Uterus (tissue), 4 donors: Measurements from ENCODE around the gene POLD3. TPM values are rescaled to one million over a fixed set of nuclear protein-coding genes. Genes with fewer than 3 reads are reported as not detected.
A peak's percentile ranks its signal among the peaks of the same experiment; 100 is the strongest.

Source experiments
- DNase-seq, 2 donors: peaks; one replicate each; pipeline ENCODE4 v3.0.0-alpha.2; 2019 to 2020
- H3K27ac ChIP-seq, 2 donors: fragments of 200-600 bp; sonication (generic); 1 replicate in 1 of 2; 2 replicates in 1 of 2; pipeline ENCODE4 v1.5.1; 2016 to 2018
- H3K27me3 ChIP-seq, 2 donors: fragments of 200-600 bp; sonication (generic); one replicate each; pipeline ENCODE4 v1.5.1; 2018 to 2019; ENCODE audit warnings: control low read depth in 1 of 2
- H3K36me3 ChIP-seq, 2 donors: fragments of 200-600 bp; sonication (generic); one replicate each; pipeline ENCODE4 v1.5.1; 2019; ENCODE audit warnings: control low read depth in 1 of 2
- H3K4me1 ChIP-seq, 2 donors: fragments of 200-600 bp; sonication (generic); one replicate each; pipeline ENCODE4 v1.5.1; 2018 to 2019; ENCODE audit warnings: control low read depth in 1 of 2
- H3K4me3 ChIP-seq, 2 donors: fragments of 200-600 bp; sonication (generic); 1 replicate in 1 of 2; 2 replicates in 1 of 2; pipeline ENCODE4 v1.5.1; 2018 to 2019; ENCODE audit warnings: mild to moderate bottlenecking in 1 of 2
- H3K9me3 ChIP-seq, 2 donors: fragments of 200-600 bp; sonication (generic); one replicate each; pipeline ENCODE4 v1.5.1; 2019; ENCODE audit warnings: control low read depth in 1 of 2
- CTCF ChIP-seq, 4 experiments: fragments of 200-600 bp in 2 of 4; fragments of 450-650 bp in 2 of 4; sonication (generic) in 2 of 4; IDR thresholded peaks; one replicate each; pipeline ENCODE4 v1.5.1; 2016 to 2019; ENCODE audit warnings: antibody characterized with exemption in 4 of 4, mild to moderate bottlenecking in 2 of 4, moderate library complexity in 1 of 4
- POLR2A ChIP-seq, 2 donors: fragments of 450-650 bp; IDR thresholded peaks; one replicate each; pipeline ENCODE4 v1.6.1; 2016; ENCODE audit warnings: antibody characterized with exemption in 2 of 2, mild to moderate bottlenecking in 1 of 2, moderate library complexity in 1 of 2
- intact Hi-C: fragments of 100-400 bp; cut with DNase I; formaldehyde crosslinking; loops from one replicate; pipeline ENCODE4 v1.15.1; 2023; ENCODE audit warnings: low total_unique reads
- total RNA-seq, 4 donors: library from RNA; depleted of rRNA in 3 of 4; stranded (reverse); fragments of >200 nt in 3 of 4; gene quantifications; one replicate each; pipeline versions ENCODE4 v1.1.0 to v1.2.4, GENCODE V29; 2014 to 2023
- donor health status: DM: yes; HTN: yes; CAD: no.

The POLD3 gene
- total RNA-seq, 4 donors from 2014 or later = 10.3 to 32.1 (median 21.3) TPM

GRCh38 chr11:74641289-74641688, 48.9 kb downstream of the POLD3 start:
- H3K27ac ChIP-seq = peak overlapping the region; percentile 23 to 84
- no peaks in the 10 kb centered on the region for H3K4me1 ChIP-seq
- no peaks in the 10 kb centered on the region for H3K27me3 ChIP-seq
- intact Hi-C loops = no loop called here
- no peak overlapping the region for H3K4me3 ChIP-seq
- no peak for TF ChIP-seq POLR2A (IDR thresholded peaks at IDR 0.05)
- no peak for TF ChIP-seq CTCF (IDR thresholded peaks at IDR 0.05)
- no peaks in the 10 kb centered on the region for H3K36me3 ChIP-seq
- H3K9me3 ChIP-seq = no peaks in the 10 kb centered on the region
- no peak for DNase-seq

- peak overlapping the region; percentile 23 to 84 for H3K27ac ChIP-seq
These were observed 49.5 kb downstream of the POLD3 start for GRCh38 chr11:74641905-74642304.

GRCh38 chr11:74642912-74643311, 50.5 kb downstream of the POLD3 start:
- H3K4me3 ChIP-seq = no peak overlapping the region
- no peak for DNase-seq
- intact Hi-C loops = no loop called here
- no peaks in the 10 kb centered on the region for H3K9me3 ChIP-seq
- no peaks in the 10 kb centered on the region for H3K4me1 ChIP-seq
- no peaks in the 10 kb centered on the region for H3K27me3 ChIP-seq
- H3K36me3 ChIP-seq = no peaks in the 10 kb centered on the region
- H3K27ac ChIP-seq = peak overlapping the region in 1 of 2 donors; percentile 84
- TF ChIP-seq CTCF (IDR thresholded peaks at IDR 0.05) = no peak
- TF ChIP-seq POLR2A (IDR thresholded peaks at IDR 0.05) = no peak

More at GRCh38 chr11:74641905-74642304, 49.5 kb downstream of the POLD3 start:
- Histone ChIP-seq H3K9me3 (no peaks in the 10 kb centered on the region), H3K36me3 (no peaks in the 10 kb centered on the region), H3K27me3 (no peaks in the 10 kb centered on the region), H3K4me1 (no peaks in the 10 kb centered on the region), H3K4me3 (no peak overlapping the region)
- intact Hi-C loops = no loop called here
- peak; percentile 31 to 48 for DNase-seq
- TF ChIP-seq CTCF (IDR thresholded peaks at IDR 0.05) (no peak), POLR2A (IDR thresholded peaks at IDR 0.05) (no peak)

GRCh38 chr11:74644081-74644480, 51.7 kb downstream of the POLD3 start:
- intact Hi-C loops = no loop called here
- no peaks in the 10 kb centered on the region for H3K4me1 ChIP-seq
- DNase-seq = no peak
- H3K27me3 ChIP-seq = no peaks in the 10 kb centered on the region
- H3K4me3 ChIP-seq = no peak overlapping the region
- no peaks in the 10 kb centered on the region for H3K36me3 ChIP-seq
- TF ChIP-seq POLR2A (IDR thresholded peaks at IDR 0.05) (no peak), CTCF (IDR thresholded peaks at IDR 0.05) (no peak)
- peak overlapping the region; percentile 70 to 84 for H3K27ac ChIP-seq
- H3K9me3 ChIP-seq = no peaks in the 10 kb centered on the region

- no peak overlapping the region for H3K4me3 ChIP-seq
- no peak for TF ChIP-seq CTCF (IDR thresholded peaks at IDR 0.05)
- TF ChIP-seq POLR2A (IDR thresholded peaks at IDR 0.05) = no peak
- no peaks in the 10 kb centered on the region for H3K4me1 ChIP-seq
- H3K36me3 ChIP-seq = no peaks in the 10 kb centered on the region
- no peaks in the 10 kb centered on the region for H3K27me3 ChIP-seq
- H3K27ac ChIP-seq = peak overlapping the region; percentile 70 to 84
- DNase-seq = no peak
- intact Hi-C loops = no loop called here
- H3K9me3 ChIP-seq = no peaks in the 10 kb centered on the region
These were observed 53.8 kb downstream of the POLD3 start for GRCh38 chr11:74646215-74646614.
